Nucleus accumbens (tissue), 56 donors: Measurements from ENCODE around the gene CEP131.
"Not testable (repeated sequence)": the region's sequence is repeated elsewhere in the genome, so short reads cannot be mapped to it uniquely, and the experiment has no call there.

Experiments used
- DNase-seq, 56 donors: peaks; one replicate each; lab custom pipeline; 2025; lab: John Stamatoyannopoulos, UW

The CEP131 gene

GRCh38 chr17:81157848-81158687, 64.7 kb downstream of the CEP131 start:
- no peak for DNase-seq

DNA sequence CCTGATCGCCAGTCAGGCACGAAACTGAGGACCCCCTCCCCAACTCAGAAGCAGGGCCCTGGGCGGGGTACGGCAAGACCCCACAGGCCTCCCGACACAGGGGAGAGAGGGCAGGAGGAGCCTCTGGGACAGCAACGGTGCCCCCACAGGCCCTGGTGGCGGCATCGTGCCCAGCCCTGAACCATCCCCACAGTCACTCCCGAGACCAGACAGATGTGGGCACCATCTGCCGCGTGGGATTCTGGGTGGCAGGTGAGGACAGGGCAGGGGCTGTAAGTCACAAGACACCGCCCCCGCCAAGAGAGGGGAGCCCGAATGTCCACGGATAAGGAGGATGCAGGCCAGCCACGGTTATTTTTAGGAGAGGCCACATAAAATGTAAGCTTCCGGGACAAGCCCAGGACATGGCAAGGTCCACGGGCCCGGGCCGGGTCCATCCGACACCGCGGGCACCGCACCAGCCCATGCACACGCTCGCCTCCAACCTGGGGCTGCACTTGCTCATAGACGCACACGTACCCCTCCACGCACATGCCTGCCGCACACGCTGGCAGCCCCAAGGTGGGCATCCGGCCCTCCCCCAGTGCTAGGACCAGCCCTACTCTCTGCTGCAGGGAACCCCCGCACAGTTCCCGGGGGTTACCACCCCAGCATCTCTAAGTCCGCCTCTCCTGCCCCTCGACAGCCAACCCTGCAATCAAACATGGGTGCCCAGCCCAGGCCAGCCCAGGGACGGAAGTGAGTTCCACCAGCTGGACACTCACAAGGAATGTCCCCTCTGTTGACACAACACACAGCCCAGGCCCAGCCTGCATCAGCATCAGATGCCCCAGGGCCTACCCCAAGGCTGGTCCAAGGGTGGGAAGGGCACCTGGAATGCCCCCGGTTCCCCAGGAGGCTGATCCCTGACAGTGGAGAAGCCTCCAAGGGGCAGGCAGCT, 65.6 kb downstream of the CEP131 start:
- no peak for DNase-seq

DNA sequence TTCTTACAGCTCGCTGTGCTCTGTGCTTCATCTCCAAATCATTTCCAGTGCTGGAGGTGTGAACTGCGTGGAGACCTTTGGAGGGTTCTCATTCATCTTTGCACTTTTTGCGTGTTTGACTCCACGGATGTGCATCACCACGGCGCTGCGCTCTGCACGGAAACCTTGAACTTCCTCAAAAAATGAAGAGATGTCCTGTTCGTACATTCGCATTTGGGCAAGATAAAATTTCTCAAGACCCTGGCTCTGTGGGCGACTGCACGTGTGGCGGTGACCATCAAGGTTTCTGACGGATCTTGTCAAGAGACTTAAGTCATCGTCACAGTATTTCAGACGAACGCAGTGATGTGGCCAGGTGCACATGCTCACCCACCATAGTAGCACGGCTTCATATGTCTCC, 67.8 kb downstream of the CEP131 start:
- no peak for DNase-seq

DNA sequence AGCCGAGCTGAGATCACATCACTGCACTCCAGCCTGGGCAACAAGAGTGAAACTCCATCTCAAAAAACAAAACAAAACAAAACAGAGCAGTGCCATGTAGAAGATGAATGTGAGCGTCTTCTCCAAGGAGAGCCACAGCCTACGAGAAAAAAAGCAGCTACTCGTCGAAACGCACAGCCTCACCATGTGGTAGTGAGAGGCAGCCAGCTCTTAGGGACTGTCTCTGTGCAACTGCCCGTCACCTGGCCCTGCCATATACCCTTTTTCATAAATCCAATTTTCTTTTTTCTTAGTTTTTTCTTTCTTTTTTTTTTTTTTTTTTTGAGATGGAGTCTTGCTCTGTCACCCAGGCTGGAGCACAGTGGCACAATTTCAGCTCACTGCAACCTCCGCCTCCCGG, 68.7 kb downstream of the CEP131 start:
- peak in 1 of 56 donors; percentile 19 for DNase-seq

GRCh38 chr17:81153340-81153803, 69.4 kb downstream of the CEP131 start:
- peak in 52 of 56 donors; percentile 27 to 91 (median 78) for DNase-seq

- no peak for DNase-seq
These were observed 70.4 kb downstream of the CEP131 start for GRCh38 chr17:81152288-81152828.

GRCh38 chr17:81151278-81151677, 71.5 kb downstream of the CEP131 start:
- no peak for DNase-seq

DNA sequence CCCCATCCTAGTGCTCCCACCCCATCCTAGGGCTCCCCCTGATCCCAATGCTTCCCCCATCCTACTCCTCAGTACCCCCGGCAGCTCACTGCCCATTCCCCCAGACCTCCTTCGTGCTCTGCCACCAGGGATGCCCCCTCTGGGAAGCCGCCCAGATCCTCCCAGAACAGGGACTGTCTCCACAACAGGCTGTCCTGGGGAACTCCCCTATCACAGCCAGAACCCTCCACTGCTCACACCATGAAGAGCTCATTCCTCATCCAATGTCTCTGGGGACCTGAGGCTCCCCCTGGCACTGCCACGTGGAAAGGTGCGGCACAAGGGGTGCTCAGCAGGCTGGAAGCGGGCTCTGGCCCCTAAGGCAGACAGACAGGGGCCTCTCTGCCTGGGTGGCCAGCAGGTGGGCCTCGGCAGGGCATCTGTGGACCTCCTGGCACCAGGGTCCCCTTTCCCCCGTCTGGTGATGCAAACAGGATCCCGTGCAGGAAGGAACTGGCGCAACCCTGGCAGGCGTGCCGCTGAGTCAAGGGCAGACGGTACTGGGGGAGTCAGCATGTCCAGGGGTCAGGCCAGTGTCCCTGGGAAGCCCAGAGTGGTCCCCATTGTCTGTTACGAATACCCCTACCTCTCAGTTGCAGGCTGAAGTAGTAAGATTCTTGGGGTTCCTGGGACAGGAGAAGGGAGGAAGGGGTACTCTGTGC, 72.2 kb downstream of the CEP131 start:
- no peak for DNase-seq

DNA sequence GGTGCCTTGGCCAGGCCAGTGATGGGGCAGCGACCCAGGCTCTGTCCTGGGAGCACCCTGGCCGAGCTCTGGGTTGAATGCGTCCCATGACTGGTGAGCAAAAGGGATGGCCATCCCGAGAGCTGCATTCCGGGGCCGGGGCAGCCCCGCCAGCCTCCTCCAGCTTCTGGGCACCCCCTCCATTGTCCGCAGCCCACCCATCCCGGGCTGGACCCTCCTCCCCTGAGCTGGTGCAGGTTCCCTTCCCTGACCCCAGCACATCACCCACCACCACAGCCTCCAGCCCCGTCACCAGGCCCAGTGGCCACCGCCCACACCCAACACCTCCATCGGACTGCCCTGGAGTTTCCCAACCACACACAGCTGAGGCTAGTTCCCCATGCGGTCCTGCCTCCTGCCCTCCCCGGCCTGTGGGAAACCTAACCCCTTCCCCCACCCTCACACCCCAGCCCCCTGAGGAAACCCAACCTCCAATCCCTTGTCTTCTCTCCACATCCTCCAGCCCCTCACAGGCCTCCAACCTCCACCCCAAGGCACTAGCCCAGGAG, 73.7 kb downstream of the CEP131 start:
- DNase-seq, result no peak

- DNase-seq, result no peak
These were observed 74.2 kb downstream of the CEP131 start for GRCh38 chr17:81148571-81148970.

DNA sequence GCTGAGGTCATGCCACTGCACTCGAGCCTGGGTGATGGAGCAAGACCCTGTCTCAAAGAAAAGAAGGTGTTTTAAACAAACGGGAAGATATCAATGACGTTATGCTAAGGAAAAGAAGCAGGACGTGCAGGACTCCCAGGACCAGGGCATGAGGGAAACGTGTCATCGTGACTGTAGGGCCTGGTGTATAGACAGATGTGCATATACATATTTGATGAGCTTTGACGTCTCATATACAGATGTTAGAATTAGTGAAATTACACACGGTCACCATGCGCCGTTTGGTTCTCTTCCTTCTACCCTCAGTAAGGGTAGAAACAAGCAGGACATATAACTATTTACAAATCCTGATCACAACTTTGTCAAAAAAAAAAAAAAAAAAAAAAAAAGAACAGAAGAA, 75.1 kb downstream of the CEP131 start:
- no peak for DNase-seq

- DNase-seq, result not testable (repeated sequence)
These were observed 76.6 kb downstream of the CEP131 start for GRCh38 chr17:81146208-81146607.

DNA sequence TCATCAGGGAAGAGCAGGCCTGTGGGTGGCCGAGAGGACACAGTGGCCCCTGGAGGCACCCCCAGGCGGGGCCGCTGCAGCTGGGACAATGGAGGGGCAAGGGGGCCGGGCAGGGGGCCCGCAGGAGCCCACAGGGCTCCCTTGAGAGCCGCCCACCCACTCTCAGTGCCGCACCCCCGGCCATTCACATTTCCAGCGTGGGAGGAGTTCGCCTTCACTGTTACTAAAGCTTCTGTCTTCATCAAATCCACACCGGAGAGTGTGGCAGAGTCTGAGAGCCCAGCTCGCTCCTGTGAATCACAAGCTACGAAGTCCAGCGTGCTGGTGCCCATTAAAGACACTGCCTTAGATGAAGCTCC, 78.4 kb downstream of the CEP131 start:
- DNase-seq, result no peak

- no peak for DNase-seq
These were observed 78.9 kb downstream of the CEP131 start for GRCh38 chr17:81143717-81144422.

GRCh38 chr17:81143200-81143527, 79.6 kb downstream of the CEP131 start:
- DNase-seq, result peak in 1 of 56 donors; percentile 55

- peak in 50 of 56 donors; percentile 33 to 89 (median 72) for DNase-seq
These were observed 80.2 kb downstream of the CEP131 start for GRCh38 chr17:81142301-81143199.

DNA sequence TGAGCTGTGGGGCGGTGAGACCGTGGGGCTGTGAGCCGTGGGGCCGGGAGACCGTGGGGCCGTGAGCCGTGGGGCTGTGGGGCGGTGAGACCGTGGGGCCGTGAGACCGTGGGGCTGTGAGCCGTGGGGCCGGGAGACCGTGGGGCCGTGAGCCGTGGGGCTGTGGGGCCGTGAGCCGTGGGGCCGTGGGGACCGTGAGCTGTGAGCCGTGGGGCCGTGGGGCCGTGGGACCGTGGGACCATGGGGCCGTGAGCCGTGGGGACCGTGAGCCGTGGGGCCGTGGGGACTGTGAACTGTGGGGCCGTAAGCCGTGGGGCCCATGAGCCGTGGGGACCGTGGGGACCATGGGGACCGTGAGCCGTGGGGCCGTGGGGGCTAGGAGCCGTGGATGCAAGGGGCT, 82.1 kb downstream of the CEP131 start:
- DNase-seq, result no peak

- peak in 1 of 56 donors; percentile 29 for DNase-seq
These were observed 82.7 kb downstream of the CEP131 start for GRCh38 chr17:81140018-81140417.
